Stimulated activated CD8-positive, alpha-beta memory T cell treated with anti-CD3 and anti-CD28 coated beads, Interleukin-15, amount 100 ng/mL, for 1 hour (primary cell): ENCODE results near the gene CHD9NB.
"Not testable (repeated sequence)": the region's sequence is repeated elsewhere in the genome, so short reads cannot be mapped to it uniquely, and the experiment has no call there.

ENCODE experiments used
- DNase-seq: peaks from one replicate; pipeline ENCODE4 v3.0.0-alpha.2; 2020; ENCODE audit warnings: low read depth

The CHD9NB gene

DNA sequence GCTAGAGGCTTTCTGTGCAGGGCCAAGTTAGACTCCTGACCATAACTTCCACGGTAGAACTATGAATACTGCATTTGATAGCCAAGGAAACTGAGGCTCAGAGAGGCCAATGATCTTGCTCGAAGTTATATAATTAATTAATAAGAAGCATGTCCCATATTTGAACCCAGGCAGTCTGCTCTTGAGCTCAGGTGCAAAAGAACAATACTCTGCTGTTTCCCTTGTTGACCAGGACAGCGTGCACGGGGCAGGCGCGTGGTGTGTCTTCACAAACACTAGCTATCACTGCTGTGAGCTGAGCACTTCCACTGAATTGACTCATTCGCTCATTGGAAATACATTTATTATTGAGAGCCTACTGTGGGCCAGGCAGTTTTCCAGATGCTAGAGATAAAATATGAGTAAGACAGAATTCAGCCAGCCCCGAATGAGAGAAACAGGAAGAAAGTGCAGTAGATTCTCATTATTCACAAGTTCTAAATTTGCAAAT is 3.7 kb upstream of the CHD9NB start:
- DNase-seq: no peak

DNA sequence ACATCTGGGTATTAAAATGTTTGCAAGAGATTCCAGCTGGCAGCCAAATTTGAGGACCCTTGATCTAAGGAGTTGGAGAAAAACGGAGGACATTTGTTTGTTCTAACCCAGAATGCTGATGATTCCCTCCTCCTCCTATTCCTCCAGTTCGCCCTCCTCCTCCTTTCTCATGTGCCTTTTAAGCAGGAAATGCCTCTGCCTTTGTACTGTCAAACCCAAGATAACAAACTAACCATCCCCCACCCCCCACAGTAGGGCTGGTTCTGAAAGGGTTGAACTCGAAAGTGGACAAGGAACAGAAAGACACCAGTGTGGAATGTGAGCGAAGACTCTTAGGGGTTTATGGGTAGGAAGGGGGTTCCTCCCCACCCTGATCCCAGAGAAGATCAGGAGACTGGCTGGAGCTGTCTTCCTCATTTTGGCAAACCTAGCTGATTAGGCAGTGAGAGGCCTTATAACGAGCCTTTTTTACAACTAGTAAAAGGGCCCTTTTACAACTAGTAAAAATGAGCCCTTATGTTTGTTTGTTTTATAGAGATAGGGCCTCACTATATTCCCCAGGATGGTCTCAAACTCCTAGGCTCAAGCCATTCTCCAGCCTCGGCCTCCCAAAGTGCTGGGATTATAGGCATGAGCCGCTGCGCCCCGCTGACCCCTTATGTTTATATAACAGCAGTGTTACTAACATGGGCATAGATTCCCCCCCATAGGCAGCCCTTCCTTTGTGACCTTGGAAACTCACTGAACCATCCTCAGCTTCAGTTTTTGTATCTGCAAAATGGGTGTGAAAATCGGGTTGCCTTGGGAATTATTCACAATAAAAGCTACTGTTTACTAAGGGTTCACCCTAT is 3.1 kb upstream of the CHD9NB start:
- DNase-seq: no peak

DNA sequence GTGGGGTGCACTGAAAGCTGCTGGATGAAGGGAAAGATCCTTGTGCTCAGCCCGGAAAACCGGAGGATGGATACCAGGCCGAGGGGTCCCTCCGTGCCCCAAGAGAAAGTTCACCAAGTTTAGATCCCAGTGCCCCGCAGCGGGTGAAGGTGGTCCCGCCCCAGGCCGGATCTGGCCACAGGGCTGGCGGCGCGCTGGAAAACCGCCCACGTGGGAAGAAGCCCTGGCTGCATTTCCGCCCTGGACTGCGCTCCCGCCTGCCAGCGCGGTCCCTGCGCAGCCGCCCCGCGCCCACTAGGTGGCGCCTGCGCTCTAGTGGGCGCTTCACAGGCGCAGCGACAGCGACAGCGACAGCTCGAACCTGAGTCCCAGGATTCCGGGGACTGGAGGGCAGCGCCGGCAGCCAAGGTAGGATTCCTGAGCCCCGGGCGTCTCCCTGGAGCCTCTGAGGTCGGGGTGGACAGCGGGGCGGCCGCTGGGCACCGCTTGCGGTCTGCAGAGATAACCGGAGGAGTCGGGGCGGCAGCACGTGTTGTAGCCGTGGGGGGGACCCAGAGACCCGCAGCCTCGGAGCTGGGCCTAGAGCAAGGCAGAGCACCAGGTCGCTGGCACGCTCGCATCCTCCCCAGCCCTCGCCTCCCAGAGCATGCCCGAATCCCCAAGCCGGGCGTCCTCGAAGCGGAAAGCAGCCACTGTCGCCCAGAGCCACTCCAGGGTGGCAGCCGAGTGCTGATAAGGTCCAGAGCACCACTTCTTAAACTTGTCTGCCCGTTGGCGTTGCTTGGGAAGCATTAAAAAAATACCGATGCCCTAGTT is 2.2 kb upstream of the CHD9NB start, which contains the start of gene CHD9:
CHD9 (plus strand) TSS at position 322 of the 816 bp plus-strand sequence. CDS start 101,099 bp downstream, outside the sequence.
- DNase-seq: peak; percentile 29

DNA sequence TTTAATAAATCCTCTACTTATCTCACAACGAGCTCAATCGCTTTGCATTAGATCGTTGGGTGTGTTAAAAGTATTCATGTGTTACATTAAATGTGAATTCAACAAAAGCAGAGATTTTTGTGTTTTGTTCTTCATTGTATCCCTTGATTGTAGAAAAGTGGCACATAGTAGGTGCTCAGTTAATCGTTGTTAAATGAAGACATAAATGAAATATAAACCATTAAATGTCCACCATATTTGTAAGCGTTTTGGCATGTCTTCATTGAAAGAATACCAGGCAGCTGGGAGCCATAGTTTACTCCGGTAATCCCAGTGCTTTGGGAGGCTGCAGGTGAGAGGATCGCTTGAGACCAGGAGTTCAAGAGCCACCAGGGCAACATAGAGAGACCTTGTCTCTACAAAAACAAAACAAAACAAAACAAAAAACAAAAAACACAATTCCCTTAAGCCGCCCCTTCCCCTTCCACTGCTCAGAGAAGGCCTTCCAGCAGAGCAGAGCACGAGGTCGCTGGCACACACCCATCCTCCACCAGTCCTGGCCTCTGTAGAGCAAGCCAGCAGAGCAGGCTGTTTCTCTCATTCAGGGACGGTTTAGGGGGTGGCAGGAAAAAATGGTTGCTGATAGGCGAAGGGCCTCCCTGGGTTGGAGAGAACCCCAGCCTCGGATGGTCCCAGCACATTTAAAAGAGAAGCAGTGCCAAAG is 1.4 kb upstream of the CHD9NB start:
- DNase-seq: no peak

DNA sequence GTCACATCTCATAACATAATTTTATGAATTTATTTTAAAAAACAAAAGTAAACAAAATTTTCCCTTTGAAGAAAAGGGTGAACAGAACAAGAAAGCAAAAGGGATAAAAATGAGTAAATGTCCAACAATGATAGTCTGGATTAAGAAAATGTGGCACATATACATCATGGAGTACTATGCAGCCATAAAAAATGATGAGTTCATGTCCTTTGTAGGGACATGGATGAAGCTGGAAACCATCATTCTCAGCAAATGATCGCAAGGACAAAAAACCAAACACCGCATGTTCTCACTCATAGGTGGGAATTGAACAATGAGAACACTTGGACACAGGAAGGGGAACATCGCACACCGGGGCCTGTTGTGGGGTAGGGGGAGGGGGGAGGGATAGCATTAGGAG is 1.4 kb downstream of the CHD9NB start:
- not testable (repeated sequence) for DNase-seq

DNA sequence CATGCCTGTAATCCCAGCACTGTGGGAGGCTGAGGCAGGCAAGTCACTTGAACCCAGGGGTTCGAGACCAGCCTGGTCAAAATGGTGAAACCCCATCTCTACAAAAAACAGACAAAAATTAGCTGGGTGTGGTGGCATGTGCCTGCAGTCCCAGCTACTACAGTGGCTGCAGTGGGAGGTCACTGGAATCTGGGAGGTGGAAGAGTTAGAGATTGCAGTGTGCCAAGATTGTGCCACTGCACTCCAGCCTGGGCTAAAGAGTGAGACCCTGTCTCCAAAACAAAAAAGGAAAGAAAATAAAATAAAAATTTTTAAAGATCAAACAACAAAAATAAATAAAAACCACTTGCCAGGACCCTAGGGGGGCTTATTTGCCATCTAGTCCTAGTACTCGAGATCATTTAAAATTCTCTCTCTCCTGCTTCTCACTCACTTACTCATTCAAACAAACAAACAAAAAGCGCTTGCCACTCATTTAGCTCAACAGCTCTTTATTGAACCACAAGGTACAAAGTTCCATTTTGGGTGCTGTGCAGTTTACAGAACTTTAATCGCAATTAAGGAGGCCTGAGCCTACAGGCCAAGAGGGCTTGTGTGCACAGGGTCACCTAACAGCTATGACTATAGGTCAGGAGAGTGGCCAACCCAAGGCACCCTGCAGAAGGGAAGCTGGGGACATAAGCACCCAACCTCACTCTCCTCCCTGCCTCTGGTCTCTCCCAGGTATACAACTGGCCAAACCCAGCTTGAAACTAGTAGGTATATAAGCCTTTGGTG is 4.4 kb downstream of the CHD9NB start:
- no peak for DNase-seq

DNA sequence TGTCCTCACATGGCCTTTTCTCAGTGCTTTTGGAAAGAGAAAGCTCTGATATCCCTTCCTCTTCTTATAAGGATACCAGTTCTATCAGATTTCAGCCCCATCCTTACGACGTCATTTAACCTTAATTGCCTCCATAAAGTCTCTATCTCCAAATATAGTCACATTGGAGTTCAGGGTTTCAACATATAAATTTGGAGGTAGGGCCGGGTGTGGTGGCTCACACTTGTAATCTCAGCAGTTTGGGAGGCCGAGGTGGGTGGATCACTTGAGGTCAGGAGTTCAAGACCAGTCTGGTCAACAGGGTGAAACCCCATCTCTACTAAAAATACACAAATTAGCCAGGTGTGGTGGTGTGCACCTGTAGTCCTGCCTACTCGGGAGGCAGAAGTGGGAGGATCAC is 5.2 kb downstream of the CHD9NB start:
- not testable (repeated sequence) for DNase-seq

DNA sequence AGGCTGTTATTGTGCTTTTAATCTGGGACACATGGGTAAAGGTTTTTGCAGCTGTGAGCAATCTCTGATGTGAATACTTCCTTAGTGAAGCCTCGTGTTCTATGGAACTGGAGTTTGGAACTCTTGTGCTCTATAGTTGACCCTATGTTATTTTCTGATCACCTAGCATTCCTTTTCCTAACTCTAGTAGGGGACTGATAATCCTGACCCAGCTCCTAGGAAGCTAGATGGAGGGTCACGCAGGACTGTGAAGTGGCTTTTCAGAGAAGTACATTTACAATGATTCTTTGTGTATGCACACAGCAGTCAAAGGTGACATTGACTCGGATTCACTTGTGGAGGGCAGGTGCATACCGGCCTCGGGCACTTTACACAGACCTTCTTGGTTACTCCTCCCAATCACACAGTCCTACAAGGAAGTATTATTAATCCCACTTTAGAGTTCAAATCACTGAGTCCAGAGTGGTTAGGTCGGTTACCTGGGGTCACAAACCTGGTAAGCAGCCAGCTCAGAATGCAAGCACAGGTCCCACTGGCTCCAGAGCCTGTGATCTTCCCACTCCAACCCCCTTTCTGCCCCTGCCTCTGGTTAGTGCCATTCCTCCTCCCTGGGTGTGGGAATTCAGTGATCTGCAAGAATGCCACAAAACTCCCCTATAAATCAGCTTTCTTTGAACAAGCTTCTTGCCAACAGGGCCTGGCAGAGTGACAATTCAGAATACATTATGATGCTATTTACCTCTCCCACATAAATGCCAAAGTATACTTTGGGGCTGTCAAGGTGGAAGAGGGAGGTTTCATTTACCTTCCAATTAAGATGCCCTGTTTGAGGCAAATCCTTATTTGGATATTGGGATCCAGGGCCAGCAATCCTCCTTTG is 7.1 kb downstream of the CHD9NB start:
- DNase-seq: no peak

DNA sequence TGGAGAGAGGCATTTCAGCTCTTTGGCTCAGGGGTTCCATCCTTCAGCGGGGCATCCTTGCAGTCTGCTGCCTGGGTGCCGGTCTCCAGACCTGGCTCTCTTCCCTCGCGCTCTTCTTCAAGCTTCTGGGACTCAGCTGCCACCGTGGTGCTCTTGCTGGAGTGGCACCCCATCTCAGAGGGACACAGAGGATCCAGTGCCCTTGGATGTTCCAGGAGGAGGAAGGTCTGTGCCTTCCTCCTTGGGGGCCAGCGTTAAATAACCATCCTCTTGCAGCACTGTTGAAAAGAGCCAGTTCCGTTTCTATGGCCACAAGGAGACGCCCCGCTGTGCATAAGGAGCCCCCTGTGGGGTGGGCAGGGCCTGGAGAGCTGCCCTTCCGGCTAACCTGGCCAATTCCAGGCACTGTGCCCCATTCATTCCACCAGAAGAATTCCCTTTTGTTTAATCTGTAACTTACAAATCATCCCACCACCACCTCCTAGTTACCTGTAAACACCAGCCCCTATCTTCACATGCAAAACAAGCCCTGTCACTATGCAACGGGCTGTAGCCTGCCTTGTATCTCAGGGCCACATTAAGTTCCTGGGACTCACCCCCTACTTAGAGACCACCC is 8.6 kb downstream of the CHD9NB start:
- no peak for DNase-seq

DNA sequence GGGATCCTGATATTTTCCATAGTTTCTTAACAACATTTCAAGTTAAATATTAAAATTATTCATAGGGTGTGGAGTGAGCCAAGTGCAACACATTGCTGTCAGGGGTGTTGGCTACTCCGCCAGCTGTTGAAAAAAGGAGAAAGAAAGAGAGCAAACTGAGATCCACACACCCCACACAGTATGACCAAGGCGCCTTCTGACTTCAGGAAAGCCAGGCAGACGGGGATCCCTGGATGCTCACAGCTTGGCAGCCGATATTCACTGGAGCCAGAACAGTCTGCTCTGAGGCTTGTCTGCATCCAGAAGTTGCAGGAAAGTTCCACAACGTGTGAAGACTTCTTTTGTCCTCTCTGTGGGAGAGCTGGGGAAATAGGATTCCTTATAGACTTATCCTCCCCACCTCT is 9.3 kb downstream of the CHD9NB start:
- no peak for DNase-seq

DNA sequence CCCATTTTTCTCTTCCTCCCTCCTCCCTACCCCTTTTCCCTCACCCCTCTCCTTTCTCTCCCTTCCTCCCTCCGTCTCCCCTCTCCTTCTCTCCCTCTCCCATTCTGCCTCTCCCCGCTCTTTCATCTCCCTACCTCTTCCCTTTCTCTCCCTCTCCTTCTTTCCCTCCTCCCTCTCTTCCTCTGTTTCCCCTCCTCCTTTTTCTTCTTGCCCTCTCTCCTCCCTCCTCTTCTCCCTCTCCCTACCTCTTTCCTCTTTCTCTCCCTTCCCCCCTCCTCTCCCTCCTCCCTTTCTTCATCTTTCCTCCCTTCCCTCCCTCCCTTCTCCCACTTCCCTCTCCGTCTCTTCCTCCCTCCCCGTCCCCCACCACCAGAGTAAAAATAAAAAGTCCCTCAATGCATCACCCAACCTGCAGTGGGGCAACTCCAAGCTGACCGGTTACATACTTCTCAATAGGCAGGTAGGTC is 10.4 kb downstream of the CHD9NB start:
- DNase-seq: no peak

DNA sequence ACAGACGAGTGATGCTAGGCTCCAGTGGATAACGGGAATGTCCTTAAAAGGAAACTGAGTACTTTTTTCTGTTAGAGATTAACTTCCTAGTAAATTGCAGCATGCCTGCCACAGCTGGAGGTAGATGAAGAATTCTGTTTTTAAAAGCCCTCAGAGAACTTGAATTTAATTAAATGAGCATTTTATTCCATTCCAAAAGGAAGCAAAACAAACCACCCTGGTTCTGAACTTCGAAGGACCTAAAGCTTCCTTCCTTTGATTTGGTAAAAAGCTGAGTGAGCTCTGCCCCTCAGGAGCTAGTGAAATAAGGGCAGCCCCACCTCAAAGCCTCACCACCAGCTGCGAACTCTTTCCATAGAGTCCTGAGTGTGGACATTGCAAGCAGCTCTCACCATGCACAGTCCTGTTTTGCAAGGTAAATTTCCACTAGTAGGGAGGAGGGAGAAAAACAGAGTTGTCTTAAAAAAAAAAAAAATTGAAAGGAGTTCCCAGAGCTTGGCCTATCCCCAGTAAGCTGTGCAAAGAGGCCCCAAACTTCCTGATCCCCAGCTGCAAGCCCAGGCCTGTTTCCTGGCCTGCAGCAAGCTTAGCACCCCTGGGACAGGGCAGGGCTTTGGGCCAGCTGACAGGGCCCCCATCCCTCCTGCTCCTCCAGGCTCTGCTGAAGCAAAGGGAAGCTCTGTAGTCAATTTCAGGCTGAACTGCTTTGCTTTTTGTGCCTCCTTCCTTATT is 11.2 kb downstream of the CHD9NB start:
- DNase-seq: no peak

DNA sequence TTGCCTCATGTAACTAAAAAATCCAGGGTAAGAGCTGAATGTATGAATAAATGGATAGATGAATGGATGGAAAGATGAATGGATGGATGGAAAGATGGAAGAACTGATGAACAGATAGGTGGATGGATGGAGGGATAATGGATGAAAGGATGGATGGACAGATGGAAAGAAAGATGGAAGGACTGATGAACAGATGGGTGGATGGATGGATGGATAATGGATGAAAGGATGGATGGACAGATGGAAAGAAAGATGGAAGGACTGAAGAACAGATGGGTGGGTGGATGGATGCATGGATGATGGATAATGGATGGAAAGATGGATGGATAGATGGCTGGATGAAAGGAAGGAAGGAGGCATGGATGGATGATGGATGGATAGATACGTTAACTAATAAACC is 11.9 kb downstream of the CHD9NB start:
- DNase-seq: no peak

DNA sequence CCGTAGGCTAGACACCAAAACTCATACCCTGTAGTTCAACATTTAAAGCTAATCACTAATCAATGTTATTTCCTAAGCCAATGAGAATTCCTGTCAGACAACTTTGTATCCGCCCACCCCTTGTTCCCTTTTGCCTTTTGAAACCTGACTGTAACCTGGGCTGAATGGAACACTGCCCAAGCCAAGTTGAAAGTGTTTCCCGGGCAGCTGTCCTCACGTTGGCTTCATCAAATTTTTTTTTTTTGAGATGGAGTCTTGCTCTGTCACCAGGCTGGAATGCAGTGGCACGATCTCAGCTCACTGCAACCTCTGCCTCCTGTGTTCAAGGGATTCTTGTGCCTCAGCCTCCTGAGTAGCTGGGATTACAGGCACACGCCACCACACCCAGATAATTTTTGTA is 16.0 kb downstream of the CHD9NB start:
- DNase-seq: not testable (repeated sequence)

DNA sequence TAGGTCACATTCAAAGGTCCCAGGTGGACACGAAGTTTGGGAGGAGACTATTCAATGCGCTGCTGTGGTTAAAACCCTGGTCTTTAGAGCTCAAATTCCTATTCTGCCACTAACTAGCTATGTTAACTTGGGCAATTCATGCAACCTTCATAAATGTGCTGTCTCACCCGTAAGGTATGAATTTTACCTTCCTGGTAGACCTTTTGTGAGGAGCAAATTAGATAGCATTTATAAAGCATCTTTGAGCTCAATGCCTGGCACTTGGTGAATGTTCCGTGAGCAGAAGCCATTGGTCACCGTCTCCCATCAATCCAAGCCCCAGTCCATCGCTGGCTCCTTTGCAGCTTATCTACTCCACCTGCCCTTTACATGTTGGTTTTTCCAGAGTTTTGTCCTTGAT is 16.6 kb downstream of the CHD9NB start:
- DNase-seq: no peak

DNA sequence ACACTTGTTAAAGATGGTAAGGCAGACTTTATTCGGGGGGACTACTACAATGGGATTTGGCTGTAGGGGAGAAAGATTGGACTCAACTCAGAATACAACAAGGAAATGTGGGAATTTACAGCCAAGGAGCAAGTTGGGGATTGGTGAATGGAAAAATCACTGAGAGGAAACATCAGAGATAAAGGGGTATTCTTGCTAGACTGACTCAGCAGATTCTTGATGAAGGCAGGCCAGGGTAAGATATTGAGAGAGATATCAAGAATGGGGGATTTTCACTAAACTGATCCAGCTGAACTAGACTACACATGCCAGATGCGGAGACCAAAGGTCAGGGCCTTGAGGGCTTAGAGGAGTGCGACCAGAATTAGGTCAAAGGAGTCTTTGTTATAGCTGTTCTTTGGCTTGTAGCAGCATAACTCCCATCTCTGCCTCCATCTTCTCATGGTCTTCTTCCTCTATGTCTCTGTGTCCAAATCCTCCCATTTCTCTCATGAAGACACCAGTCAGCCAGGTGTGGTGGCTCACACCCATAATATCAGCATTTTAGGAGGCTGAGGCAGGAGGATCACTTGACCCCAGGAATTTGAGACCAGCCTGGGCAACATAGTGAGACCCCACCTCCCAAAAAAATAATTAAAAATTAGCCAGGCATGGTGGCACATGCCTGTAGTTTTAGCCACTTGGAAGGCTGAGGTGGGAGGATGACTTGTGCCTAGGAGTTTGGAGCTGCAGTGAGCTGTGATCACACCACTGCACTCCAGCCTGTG is 17.3 kb downstream of the CHD9NB start:
- no peak for DNase-seq

DNA sequence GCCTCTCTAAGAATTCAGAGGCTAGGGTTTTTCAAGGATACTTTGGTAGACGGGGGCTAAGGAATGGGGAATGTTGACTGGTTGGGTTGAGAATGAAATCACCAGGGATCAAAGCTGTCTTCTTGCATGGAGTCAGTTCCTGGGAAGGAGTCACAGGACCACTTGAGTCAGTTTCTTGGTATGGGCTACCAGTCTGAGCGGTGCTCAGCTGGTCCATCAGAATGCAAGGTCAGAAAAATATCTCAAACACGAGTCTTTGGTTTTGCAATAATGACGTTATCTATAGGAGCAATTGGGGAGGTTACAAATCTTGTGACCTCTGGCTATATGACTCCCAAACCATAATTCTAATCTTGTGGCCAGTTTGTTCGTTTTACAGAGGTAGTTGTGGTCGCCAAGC is 18.4 kb downstream of the CHD9NB start:
- no peak for DNase-seq

DNA sequence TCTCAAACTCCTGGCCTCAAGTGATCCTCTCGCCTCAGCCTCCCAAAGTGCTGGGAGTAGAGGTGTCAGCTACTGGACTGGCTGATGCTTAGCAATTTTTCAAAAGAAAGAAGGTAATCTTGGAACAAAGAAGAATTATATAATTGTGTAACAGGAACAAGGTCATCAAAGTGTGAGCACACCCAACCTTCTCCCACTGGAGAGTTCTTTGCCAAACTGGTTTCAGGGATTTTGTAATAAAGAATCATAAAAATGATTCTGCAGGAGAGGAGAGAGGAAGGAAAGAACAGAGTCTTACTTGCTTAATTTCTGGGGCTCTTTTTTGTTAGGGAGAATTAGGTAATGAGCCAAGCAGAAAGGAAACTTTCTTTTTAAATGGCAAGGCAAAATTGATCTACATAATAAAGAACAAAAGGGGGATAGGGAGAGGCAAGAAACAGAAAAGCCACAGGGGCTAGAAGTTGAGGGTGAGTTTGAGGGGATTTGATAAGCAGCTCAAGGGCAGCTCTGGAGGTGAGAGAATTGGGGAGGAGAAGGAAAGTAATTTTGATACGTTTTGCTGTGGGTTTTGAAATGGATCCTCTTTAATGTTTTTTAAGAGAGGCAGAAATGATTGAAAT is 21.3 kb downstream of the CHD9NB start:
- DNase-seq: no peak
